Activated CD4-positive, alpha-beta memory T cell treated with anti-CD3 and anti-CD28 coated beads for 36 hours (primary cell): ENCODE data around the gene FOXA2. TPM values are rescaled to one million over a fixed set of nuclear protein-coding genes. Genes with fewer than 3 reads are reported as not detected.
"Not testable (repeated sequence)": the region's sequence is repeated elsewhere in the genome, so short reads cannot be mapped to it uniquely, and the experiment has no call there.

Source experiments
- CTCF ChIA-PET: fragments of 350-600 bp; sonication (Branson Sonifier 250); formaldehyde crosslinking; loops from one replicate; lab custom pipeline; 2021; ENCODE audit warnings: antibody characterized with exemption, inconsistent platforms; lab: Charles Lee
- POLR2A ChIA-PET: fragments of 350-600 bp; sonication (Branson Sonifier 250); formaldehyde crosslinking; loops from one replicate; lab custom pipeline; 2021; ENCODE audit warnings: antibody characterized with exemption; lab: Charles Lee
- DNase-seq: peaks from one replicate; pipeline ENCODE4 v3.0.0-alpha.2; 2020
- H3K27ac Mint-ChIP-seq: one replicate; pipeline ENCODE4 v1.8.0; 2021; ENCODE audit warnings: mixed read lengths
- H3K27me3 Mint-ChIP-seq: one replicate; pipeline ENCODE4 v1.8.0; 2021; ENCODE audit warnings: mixed read lengths
- H3K36me3 Mint-ChIP-seq: one replicate; pipeline ENCODE4 v1.8.0; 2021; ENCODE audit warnings: mixed read lengths
- H3K4me1 Mint-ChIP-seq: one replicate; pipeline ENCODE4 v1.8.0; 2021; ENCODE audit warnings: low read depth, mixed read lengths
- H3K4me3 Mint-ChIP-seq: one replicate; pipeline ENCODE4 v1.8.0; 2021; ENCODE audit warnings: mild to moderate bottlenecking, mixed read lengths
- H3K9me3 Mint-ChIP-seq: one replicate; pipeline ENCODE4 v1.8.0; 2021; ENCODE audit warnings: mixed read lengths
- intact Hi-C: fragments of 100-400 bp; cut with micrococcal nuclease; formaldehyde crosslinking; loops from one replicate; pipeline ENCODE4 v1.15.1; 2023
- total RNA-seq, 2 experiments: library from RNA; stranded (reverse); gene quantifications; one replicate each; pipeline ENCODE4 v1.2.3, GENCODE V29; 2021

Gene FOXA2
- total RNA-seq, 2 experiments from 2014 or later = not detected

DNA sequence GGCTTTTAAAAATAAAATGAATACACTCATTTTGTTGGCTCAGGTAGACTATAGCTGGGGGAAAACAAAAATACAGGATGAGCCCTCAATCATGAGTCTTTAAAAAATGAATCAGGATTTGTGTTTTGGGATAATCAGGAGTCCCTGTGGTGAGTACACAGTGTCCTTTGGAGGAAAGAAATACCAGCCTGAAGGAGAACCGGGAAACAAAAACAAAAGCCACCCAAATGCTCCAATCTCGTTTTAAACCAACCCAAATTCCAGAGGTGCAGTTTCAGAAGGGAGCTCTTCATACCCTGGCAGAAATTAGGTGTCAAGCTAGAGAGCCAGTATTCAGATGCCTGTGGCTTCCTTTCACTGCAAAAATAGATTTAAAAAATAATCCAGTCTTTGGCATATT lies 23.3 kb upstream of the FOXA2 start:
- H3K36me3 Mint-ChIP-seq = no peaks in the 10 kb centered on the region
- intact Hi-C loops = no loop called here
- ChIA-PET POLR2A (no interaction called here), CTCF (no interaction called here)
- H3K27ac Mint-ChIP-seq = no peak overlapping the region
- no peak for DNase-seq
- no peak overlapping the region for H3K4me3 Mint-ChIP-seq
- no peaks in the 10 kb centered on the region for H3K4me1 Mint-ChIP-seq
- no peaks in the 10 kb centered on the region for H3K9me3 Mint-ChIP-seq
- no peaks in the 10 kb centered on the region for H3K27me3 Mint-ChIP-seq

GRCh38 chr20:22604815-22605214 lies 20.4 kb upstream of the FOXA2 start:
- no peak for DNase-seq
- H3K4me3 Mint-ChIP-seq = no peak overlapping the region
- ChIA-PET CTCF (no interaction called here), POLR2A (no interaction called here)
- no peaks in the 10 kb centered on the region for H3K9me3 Mint-ChIP-seq
- H3K27ac Mint-ChIP-seq = no peak overlapping the region
- H3K36me3 Mint-ChIP-seq = no peaks in the 10 kb centered on the region
- no peaks in the 10 kb centered on the region for H3K4me1 Mint-ChIP-seq
- no peaks in the 10 kb centered on the region for H3K27me3 Mint-ChIP-seq
- intact Hi-C loops = no loop called here

DNA sequence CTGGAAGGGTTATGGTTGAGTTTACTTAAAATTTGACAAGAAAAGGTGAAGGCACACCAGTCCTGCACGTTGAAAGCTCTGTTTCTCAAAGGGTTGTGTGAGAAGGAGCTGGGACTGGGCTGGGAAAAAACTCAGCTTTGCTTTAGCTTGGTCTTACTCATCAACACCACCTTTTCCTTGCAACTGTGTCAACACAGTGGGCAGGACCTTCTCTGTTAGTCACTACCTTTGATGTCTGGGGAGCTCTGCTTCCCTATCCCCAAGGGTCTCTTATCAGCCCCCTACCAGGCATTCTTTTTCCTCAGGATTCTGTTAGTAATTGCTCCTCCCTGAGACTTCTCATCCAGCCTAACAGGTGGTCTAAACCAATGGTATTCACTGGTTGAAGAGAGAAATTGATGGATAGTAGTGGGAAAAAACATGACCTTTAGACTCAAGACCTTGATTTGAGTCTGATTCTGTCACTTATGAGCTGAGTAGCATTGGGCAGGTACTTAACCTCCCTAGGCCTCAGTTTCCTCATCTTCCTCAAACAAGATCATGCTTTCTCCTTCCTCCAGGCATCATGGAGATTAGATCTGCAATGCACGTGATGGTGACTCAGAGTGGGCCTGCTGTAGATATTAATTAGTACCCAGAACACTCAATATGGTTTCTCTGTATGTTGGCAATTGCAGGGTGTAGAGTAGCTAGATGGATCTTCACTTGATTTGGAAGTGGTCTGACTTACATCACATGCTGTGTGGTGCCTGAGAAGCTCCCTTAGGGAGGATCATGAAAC lies 17.2 kb upstream of the FOXA2 start:
- no peak overlapping the region for H3K4me3 Mint-ChIP-seq
- no peaks in the 10 kb centered on the region for H3K27me3 Mint-ChIP-seq
- H3K9me3 Mint-ChIP-seq = no peaks in the 10 kb centered on the region
- no peaks in the 10 kb centered on the region for H3K4me1 Mint-ChIP-seq
- DNase-seq = no peak
- H3K27ac Mint-ChIP-seq = no peak overlapping the region
- ChIA-PET CTCF (no interaction called here), POLR2A (no interaction called here)
- H3K36me3 Mint-ChIP-seq = no peaks in the 10 kb centered on the region
- intact Hi-C loops = no loop called here

DNA sequence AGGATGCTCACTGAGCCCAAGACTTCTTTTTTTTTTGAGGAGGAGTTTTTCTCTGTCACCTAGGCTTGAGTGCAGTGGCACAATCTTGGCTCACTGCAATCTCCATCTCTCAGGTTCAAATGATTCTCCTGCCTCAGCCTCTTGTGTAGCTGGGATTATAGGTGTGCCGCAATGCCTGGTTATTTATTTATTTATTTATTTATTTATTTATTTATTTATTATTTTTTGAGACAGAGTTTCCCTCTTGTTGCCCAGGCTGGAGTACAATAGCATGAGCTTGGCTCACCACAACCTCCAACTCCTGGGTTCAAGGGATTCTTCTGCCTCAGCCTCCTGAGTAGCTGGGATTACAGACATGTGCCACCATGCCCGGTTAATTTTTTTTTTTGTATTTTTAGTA lies 14.9 kb upstream of the FOXA2 start:
- H3K27me3 Mint-ChIP-seq, H3K4me3 Mint-ChIP-seq, H3K36me3 Mint-ChIP-seq, H3K27ac Mint-ChIP-seq, POLR2A ChIA-PET, H3K9me3 Mint-ChIP-seq, CTCF ChIA-PET, H3K4me1 Mint-ChIP-seq, DNase-seq, intact Hi-C loops: not testable (repeated sequence)

GRCh38 chr20:22597303-22597702 lies 12.9 kb upstream of the FOXA2 start:
- POLR2A ChIA-PET = no interaction called here
- intact Hi-C loops = no loop called here
- Mint-ChIP-seq H3K4me1 (no peaks in the 10 kb centered on the region), H3K4me3 (no peak overlapping the region), H3K27ac (no peak overlapping the region), H3K27me3 (no peaks in the 10 kb centered on the region), H3K9me3 (no peaks in the 10 kb centered on the region), H3K36me3 (no peaks in the 10 kb centered on the region)
- CTCF ChIA-PET = no interaction called here
- no peak for DNase-seq

GRCh38 chr20:22590662-22591061 lies 6.3 kb upstream of the FOXA2 start:
- CTCF ChIA-PET = no interaction called here
- intact Hi-C loops = no loop called here
- peaks cover 25% of the 10 kb centered on the region for H3K27me3 Mint-ChIP-seq

DNA sequence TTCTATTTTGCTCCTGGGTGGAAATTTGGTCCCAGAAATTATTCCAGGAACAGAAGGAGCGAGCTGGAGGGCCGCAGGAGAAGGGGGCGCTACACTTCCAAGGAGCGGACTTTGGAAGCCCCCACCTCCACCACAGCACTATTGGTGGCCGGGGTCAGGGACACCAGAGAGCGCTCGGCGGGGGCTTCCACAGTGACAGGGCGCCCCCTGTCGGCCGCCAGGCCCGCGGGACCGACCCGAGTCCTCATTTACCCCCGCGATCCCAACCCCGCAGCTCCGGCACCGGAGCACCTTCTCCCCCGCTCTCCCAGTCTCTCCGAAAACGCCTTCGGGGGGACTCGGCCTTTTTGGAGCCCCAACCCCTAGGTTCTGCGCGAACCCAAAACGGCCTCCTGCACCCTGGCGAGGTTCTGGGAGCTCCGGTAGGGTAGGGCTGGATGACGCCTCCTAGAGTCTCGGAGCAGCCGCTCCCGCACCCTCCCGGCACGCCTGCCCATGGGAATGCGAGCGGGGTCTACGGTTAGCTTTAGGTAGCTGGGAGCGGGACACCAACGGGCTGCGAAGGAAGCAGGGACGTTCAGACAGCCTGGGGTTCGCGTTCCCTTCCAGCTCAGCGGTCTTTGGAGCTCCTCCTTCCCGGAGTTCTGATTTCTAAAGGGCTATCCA lies 2.4 kb upstream of the FOXA2 start:
- Mint-ChIP-seq H3K27ac (no peak overlapping the region), H3K36me3 (peaks cover 1% of the 10 kb centered on the region), H3K9me3 (no peaks in the 10 kb centered on the region), H3K27me3 (peaks cover 40% of the 10 kb centered on the region), H3K4me1 (no peaks in the 10 kb centered on the region), H3K4me3 (no peak overlapping the region)
- intact Hi-C loops = loop anchor here (2.0 to 10.0 kb wide), 2 partner anchors 246 to 882 kb away; partner anchors contain the start of gene PAX1
- peak; percentile 13 for DNase-seq
- ChIA-PET POLR2A (no interaction called here), CTCF (interaction anchor here (1.1 kb wide), 1 partner anchor 248 kb away, joined by 5 read pairs; no protein-coding TSS in a partner anchor)

More at GRCh38 chr20:22590662-22591061, 6.3 kb upstream of the FOXA2 start:
- no peak for DNase-seq
- Mint-ChIP-seq H3K36me3 (peaks cover 1% of the 10 kb centered on the region), H3K9me3 (no peaks in the 10 kb centered on the region), H3K27ac (no peak overlapping the region), H3K4me1 (no peaks in the 10 kb centered on the region), H3K4me3 (no peak overlapping the region)
- POLR2A ChIA-PET = no interaction called here

GRCh38 chr20:22585786-22586493 lies 1.6 kb upstream of the FOXA2 start:
- ChIA-PET POLR2A (no interaction called here), CTCF (interaction anchor here (1.1 kb wide), 1 partner anchor 247 kb away, joined by 5 read pairs; no protein-coding TSS in a partner anchor)
- Mint-ChIP-seq H3K36me3 (peaks cover 1% of the 10 kb centered on the region), H3K9me3 (no peaks in the 10 kb centered on the region), H3K4me1 (no peaks in the 10 kb centered on the region), H3K27ac (no peak overlapping the region), H3K27me3 (peaks cover 48% of the 10 kb centered on the region), H3K4me3 (no peak overlapping the region)
- intact Hi-C loops = loop anchor here (2.0 to 10.0 kb wide), 2 partner anchors 245 to 881 kb away; partner anchors contain the start of gene PAX1
- no peak for DNase-seq

GRCh38 chr20:22584922-22585785 lies 782 bp upstream of the FOXA2 start:
- H3K27ac Mint-ChIP-seq = no peak overlapping the region
- intact Hi-C loops = loop anchor here (10.0 kb wide), 1 partner anchor 880 kb away; the partner anchor contains the start of gene PAX1
- CTCF ChIA-PET = no interaction called here
- POLR2A ChIA-PET = no interaction called here
- no peak overlapping the region for H3K4me3 Mint-ChIP-seq
- DNase-seq = no peak
- no peaks in the 10 kb centered on the region for H3K4me1 Mint-ChIP-seq
- peaks cover 1% of the 10 kb centered on the region for H3K36me3 Mint-ChIP-seq
- peaks cover 55% of the 10 kb centered on the region for H3K27me3 Mint-ChIP-seq
- no peaks in the 10 kb centered on the region for H3K9me3 Mint-ChIP-seq

- CTCF ChIA-PET = no interaction called here
- POLR2A ChIA-PET = no interaction called here
- Mint-ChIP-seq H3K4me3 (no peak overlapping the region), H3K27ac (no peak overlapping the region), H3K36me3 (peaks cover 1% of the 10 kb centered on the region), H3K4me1 (no peaks in the 10 kb centered on the region), H3K9me3 (no peaks in the 10 kb centered on the region), H3K27me3 (peaks cover 59% of the 10 kb centered on the region)
- intact Hi-C loops = loop anchor here (10.0 kb wide), 1 partner anchor 879 kb away; the partner anchor contains the start of gene PAX1
- DNase-seq = no peak
Measured at GRCh38 chr20:22583773-22584521, 425 bp downstream of the FOXA2 start.
